ENCODE results near the gene ITPRID1.

The ITPRID1 gene

DNA sequence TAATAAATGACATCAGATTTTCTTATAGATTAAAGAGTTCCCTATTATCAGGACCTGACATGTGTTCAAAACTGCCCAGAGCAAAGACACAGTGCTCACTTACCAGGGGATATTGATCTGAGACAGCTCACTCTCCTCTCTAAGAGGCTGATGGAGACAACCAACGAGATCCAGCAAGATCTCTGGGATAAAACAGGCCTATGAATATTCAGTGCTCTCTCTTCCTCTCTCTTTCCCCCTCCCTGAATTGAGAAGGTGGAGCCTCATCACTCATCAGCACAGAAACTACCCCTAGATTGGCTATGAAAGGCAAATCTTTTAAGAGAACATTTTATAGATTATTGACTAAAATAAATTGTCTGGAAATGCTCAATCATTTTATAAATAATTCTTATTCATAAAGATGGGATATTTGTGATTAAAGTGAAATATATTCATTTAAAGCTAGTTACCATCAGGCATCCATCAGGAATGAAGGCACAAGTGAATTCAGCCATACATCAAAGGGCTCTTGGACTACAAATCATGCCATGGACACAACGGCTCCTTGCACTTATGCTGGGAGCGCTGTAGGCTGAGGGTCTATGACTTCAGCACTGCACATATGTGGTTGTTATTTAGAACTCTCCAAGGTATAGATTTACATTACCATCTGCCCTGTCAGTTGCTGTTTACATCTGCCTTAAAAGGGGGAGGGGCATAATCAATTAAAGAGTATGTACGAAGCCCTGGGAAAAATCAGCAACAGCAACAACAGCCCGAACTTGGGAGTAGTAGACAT lies 169.7 kb downstream of the ITPRID1 start:
- no peak for TF ChIP-seq ZFX (IDR thresholded peaks at IDR 0.05; ENCODE audit: borderline replicate concordance)
- TF ChIP-seq, protein P1, sequence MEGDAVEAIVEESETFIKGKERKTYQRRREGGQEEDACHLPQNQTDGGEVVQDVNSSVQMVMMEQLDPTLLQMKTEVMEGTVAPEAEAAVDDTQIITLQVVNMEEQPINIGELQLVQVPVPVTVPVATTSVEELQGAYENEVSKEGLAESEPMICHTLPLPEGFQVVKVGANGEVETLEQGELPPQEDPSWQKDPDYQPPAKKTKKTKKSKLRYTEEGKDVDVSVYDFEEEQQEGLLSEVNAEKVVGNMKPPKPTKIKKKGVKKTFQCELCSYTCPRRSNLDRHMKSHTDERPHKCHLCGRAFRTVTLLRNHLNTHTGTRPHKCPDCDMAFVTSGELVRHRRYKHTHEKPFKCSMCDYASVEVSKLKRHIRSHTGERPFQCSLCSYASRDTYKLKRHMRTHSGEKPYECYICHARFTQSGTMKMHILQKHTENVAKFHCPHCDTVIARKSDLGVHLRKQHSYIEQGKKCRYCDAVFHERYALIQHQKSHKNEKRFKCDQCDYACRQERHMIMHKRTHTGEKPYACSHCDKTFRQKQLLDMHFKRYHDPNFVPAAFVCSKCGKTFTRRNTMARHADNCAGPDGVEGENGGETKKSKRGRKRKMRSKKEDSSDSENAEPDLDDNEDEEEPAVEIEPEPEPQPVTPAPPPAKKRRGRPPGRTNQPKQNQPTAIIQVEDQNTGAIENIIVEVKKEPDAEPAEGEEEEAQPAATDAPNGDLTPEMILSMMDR (IDR thresholded peaks at IDR 0.05), result no peak
- H3K27ac ChIP-seq, result no peak overlapping the region

DNA sequence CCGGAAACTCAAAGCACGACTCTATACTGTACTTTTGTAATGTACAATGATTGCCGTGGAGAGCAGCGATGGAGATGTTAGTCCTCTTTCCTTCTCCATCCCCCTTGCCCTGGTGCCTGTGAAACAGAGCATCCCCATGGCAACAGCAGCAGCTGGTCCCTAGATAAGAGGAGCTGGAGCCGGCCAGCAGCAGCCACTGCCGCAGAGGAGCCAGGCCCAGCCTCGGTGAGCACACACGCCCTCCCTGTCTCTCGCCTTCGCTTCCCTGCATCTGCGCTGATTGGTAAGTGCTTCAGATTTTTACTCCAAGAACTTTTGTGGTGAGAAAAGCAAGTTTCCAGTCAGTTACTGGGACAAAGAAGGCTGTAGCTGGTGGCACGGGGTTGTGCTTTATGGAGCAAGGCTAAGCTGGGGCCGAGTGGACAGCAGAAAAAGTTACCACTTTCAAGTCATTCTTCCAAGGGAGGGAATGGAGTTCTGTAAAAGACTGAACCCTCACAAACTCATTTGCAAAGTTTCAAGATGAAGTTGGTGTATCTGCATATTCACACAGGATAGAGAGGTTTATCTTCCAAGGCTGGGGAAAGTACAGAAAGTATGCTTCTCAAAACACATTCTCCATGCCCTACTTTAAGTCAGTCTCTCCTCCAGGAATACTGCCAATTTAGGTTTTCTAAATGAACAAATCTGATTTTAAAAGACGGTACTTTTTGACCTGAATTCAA lies 173.3 kb downstream of the ITPRID1 start, which contains the start of gene PPP1R17:
TSS of gene PPP1R17 (plus strand) at position 192 of the 725 bp plus-strand sequence. CDS start 5,227 bp downstream, outside the sequence.
- TF ChIP-seq, protein P1 (IDR thresholded peaks at IDR 0.05), result no peak
- no peak for TF ChIP-seq ZFX (IDR thresholded peaks at IDR 0.05; ENCODE audit: borderline replicate concordance)
- no peak within 1 kb of the TSS for H3K27ac ChIP-seq

GRCh38 chr7:31688372-31688771 lies 174.5 kb downstream of the ITPRID1 start:
- TF ChIP-seq, protein P1 (IDR thresholded peaks at IDR 0.05), result no peak
- no peak for TF ChIP-seq ZFX (IDR thresholded peaks at IDR 0.05; ENCODE audit: borderline replicate concordance)
- no peak overlapping the region for H3K27ac ChIP-seq

- TF ChIP-seq, protein P1 (IDR thresholded peaks at IDR 0.05), result no peak
- no peak for TF ChIP-seq ZFX (IDR thresholded peaks at IDR 0.05; ENCODE audit: borderline replicate concordance)
- H3K27ac ChIP-seq, result no peak overlapping the region
These were observed 175.1 kb downstream of the ITPRID1 start for GRCh38 chr7:31688996-31689395.

- TF ChIP-seq, protein P1 (IDR thresholded peaks at IDR 0.05), result no peak
- no peak for TF ChIP-seq ZFX (IDR thresholded peaks at IDR 0.05; ENCODE audit: borderline replicate concordance)
- H3K27ac ChIP-seq, result no peak overlapping the region
These were observed 177.0 kb downstream of the ITPRID1 start for GRCh38 chr7:31690935-31691334.

DNA sequence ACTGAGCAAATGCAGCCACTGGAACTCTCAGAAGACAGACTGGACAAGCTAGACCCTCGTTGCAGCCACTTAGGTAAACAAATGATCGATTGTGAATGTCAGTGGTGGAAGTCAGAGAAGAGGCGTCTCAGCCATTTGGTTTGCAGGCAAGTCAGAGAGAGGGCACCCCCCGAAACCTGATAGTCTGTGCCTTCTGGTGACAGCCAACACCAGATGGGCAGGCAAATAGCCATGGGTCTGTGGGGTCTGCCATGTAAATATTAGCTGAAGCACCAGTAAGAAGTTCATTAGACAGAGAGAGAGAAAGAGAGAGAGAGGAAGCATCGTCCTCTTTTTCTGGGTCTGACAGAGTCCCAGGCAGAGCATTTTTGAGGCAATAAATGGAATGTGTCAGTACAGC lies 178.6 kb downstream of the ITPRID1 start:
- no peak for TF ChIP-seq ZFX (IDR thresholded peaks at IDR 0.05; ENCODE audit: borderline replicate concordance)
- TF ChIP-seq, protein P1 (IDR thresholded peaks at IDR 0.05), result no peak
- H3K27ac ChIP-seq, result no peak overlapping the region

- H3K27ac ChIP-seq, result no peak overlapping the region
- TF ChIP-seq, protein P1 (IDR thresholded peaks at IDR 0.05), result no peak
- TF ChIP-seq ZFX (IDR thresholded peaks at IDR 0.05; ENCODE audit: borderline replicate concordance), result no peak
These were observed 179.0 kb downstream of the ITPRID1 start for GRCh38 chr7:31692871-31693270.
